ENCODE measurements around the gene FSTL1.

FSTL1 gene

GRCh38 chr3:120473896-120474675 is 23.3 kb upstream of the FSTL1 start:
- no peak for DNase-seq (ENCODE audit: extremely low read depth, low read depth)

DNA sequence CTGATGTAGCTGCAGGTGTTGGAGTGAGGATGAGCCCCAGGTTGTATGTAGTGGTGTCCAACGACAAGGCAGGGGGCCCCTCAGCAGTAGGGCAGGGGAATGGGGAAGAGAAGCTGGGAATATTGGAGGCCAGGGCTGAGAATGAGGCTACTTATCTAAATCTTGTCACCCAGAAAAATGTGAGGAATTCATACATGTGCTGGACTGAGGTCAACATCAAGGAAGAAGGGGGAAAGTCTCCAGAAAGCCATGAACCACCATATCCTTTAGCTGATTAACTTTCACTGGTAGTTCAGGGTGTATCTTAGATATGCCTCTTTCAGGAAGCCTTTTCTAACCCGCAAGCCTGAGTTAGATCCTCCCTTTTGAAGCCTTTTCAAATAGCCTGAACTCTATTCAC is 22.6 kb upstream of the FSTL1 start:
- TF ChIP-seq, protein P1, sequence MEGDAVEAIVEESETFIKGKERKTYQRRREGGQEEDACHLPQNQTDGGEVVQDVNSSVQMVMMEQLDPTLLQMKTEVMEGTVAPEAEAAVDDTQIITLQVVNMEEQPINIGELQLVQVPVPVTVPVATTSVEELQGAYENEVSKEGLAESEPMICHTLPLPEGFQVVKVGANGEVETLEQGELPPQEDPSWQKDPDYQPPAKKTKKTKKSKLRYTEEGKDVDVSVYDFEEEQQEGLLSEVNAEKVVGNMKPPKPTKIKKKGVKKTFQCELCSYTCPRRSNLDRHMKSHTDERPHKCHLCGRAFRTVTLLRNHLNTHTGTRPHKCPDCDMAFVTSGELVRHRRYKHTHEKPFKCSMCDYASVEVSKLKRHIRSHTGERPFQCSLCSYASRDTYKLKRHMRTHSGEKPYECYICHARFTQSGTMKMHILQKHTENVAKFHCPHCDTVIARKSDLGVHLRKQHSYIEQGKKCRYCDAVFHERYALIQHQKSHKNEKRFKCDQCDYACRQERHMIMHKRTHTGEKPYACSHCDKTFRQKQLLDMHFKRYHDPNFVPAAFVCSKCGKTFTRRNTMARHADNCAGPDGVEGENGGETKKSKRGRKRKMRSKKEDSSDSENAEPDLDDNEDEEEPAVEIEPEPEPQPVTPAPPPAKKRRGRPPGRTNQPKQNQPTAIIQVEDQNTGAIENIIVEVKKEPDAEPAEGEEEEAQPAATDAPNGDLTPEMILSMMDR (IDR thresholded peaks at IDR 0.05; ENCODE audit: low read depth, low read length, missing control alignments) = no peak
- DNase-seq (ENCODE audit: extremely low read depth, low read depth) = no peak
- no peak overlapping the region for H3K4me3 ChIP-seq (replicated peaks; ENCODE audit: low read depth, low read length)

More at GRCh38 chr3:120473896-120474675, 23.3 kb upstream of the FSTL1 start:
- H3K4me3 ChIP-seq (replicated peaks; ENCODE audit: low read depth, low read length) = no peak overlapping the region
- TF ChIP-seq, protein P1 (IDR thresholded peaks at IDR 0.05; ENCODE audit: low read depth, low read length, missing control alignments) = no peak

GRCh38 chr3:120472121-120472844 is 21.5 kb upstream of the FSTL1 start:
- H3K4me3 ChIP-seq (replicated peaks; ENCODE audit: low read depth, low read length) = no peak overlapping the region
- TF ChIP-seq, protein P1 (IDR thresholded peaks at IDR 0.05; ENCODE audit: low read depth, low read length, missing control alignments) = no peak
- DNase-seq (ENCODE audit: extremely low read depth, low read depth) = no peak

GRCh38 chr3:120471643-120472042 is 20.9 kb upstream of the FSTL1 start:
- TF ChIP-seq, protein P1 (IDR thresholded peaks at IDR 0.05; ENCODE audit: low read depth, low read length, missing control alignments) = no peak
- no peak for DNase-seq (ENCODE audit: extremely low read depth, low read depth)
- H3K4me3 ChIP-seq (replicated peaks; ENCODE audit: low read depth, low read length) = no peak overlapping the region

GRCh38 chr3:120470870-120471269 is 20.1 kb upstream of the FSTL1 start:
- TF ChIP-seq, protein P1 (IDR thresholded peaks at IDR 0.05; ENCODE audit: low read depth, low read length, missing control alignments) = no peak
- H3K4me3 ChIP-seq (replicated peaks; ENCODE audit: low read depth, low read length) = no peak overlapping the region
- no peak for DNase-seq (ENCODE audit: extremely low read depth, low read depth)

GRCh38 chr3:120469882-120470301 is 19.1 kb upstream of the FSTL1 start:
- TF ChIP-seq, protein P1 (IDR thresholded peaks at IDR 0.05; ENCODE audit: low read depth, low read length, missing control alignments) = no peak
- no peak for DNase-seq (ENCODE audit: extremely low read depth, low read depth)
- no peak overlapping the region for H3K4me3 ChIP-seq (replicated peaks; ENCODE audit: low read depth, low read length)

All from HFF-Myc (cell line).